Ascending aorta (tissue), 2 donors: Measurements from ENCODE around the gene PRKG2. TPM values are rescaled to one million over a fixed set of nuclear protein-coding genes. Genes with fewer than 3 reads are reported as not detected.
A peak's percentile ranks its signal among the peaks of the same experiment; 100 is the strongest.

Experiments
- DNase-seq, 2 donors: peaks; one replicate each; pipeline ENCODE4 v3.0.0-alpha.2; 2019; ENCODE audit warnings: low spot score in 2 of 2
- H3K27ac ChIP-seq, 2 donors: fragments of 200-600 bp; sonication (generic); one replicate each; pipeline ENCODE4 v1.5.1; 2016 to 2017; ENCODE audit warnings: mild to moderate bottlenecking in 1 of 2
- H3K27me3 ChIP-seq: fragments of 200-600 bp; sonication (generic); one replicate; pipeline ENCODE4 v1.5.1; 2017
- H3K36me3 ChIP-seq, 2 donors: fragments of 200-600 bp; sonication (generic); one replicate each; pipeline ENCODE4 v1.5.1; 2016
- H3K4me1 ChIP-seq, 2 donors: fragments of 200-600 bp; sonication (generic); one replicate each; pipeline ENCODE4 v1.5.1; 2016 to 2017; ENCODE audit warnings: mild to moderate bottlenecking in 1 of 2
- H3K4me3 ChIP-seq, 2 donors: fragments of 200-600 bp; sonication (generic); one replicate each; pipeline ENCODE4 v1.5.1; 2016 to 2017; ENCODE audit warnings: mild to moderate bottlenecking in 1 of 2
- H3K9me3 ChIP-seq, 2 donors: fragments of 200-600 bp; sonication (generic); one replicate each; pipeline ENCODE4 v1.5.1; 2016
- intact Hi-C: fragments of 100-400 bp; cut with DNase I; formaldehyde crosslinking; loops from one replicate; pipeline ENCODE4 v1.15.1; 2023
- total RNA-seq: library from RNA; depleted of rRNA; stranded (reverse); fragments of >200 nt; gene quantifications from one replicate; pipeline ENCODE4 v1.1.0, GENCODE V29; 2016
- TF ChIP-seq, protein P1 (sequence below), 3 experiments: fragments of 200-600 bp in 2 of 3; fragments of 450-650 bp in 1 of 3; sonication (generic) in 2 of 3; IDR thresholded peaks; one replicate each; pipeline ENCODE4 v1.5.1; 2016 to 2019; ENCODE audit warnings: antibody characterized with exemption in 3 of 3, mild to moderate bottlenecking in 1 of 3, moderate library complexity in 1 of 3

Gene PRKG2
- total RNA-seq, 1 donor from 2014 or later: not detected

DNA sequence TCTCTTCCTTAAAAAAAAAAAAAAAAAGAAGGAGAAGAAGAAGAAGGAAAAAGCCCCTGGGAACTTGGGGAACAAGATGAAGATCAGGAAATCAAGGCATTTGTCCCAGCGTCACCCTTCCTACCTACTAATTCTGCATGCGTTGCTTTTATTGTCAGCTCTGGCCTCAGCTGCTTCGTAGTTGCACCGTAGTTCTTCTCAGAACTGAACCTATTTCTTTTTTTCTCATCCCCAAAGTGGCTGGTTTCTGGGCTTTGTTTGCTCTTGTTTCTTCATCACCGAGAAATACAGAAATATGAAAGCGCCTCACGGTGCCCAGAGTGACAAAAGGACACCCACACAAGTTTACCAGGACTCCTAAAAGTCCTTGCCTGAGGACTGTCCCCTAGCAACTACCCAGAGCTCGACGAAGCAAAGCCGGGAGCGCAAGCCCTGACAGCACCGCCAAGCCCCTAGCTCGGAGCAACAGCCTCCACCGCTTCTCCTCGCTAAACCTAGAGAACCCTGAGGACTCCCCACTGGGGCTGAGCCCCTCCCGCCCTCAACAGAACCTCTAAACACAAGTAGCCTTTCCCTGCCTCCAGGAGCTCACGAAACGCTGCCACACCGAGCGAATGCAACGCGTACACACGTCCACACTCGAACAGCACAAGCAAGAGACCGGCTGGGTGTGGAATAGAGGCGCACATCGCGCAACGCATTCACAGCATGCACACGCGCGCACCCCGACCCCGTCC is 710 bp downstream of the PRKG2 start:
- no peak for DNase-seq
- no peaks in the 10 kb centered on the region for H3K27me3 ChIP-seq
- H3K9me3 ChIP-seq: no peaks in the 10 kb centered on the region
- peaks cover 0 to 4% of the 10 kb centered on the region in 2 donors for H3K4me1 ChIP-seq
- TF ChIP-seq, protein P1, sequence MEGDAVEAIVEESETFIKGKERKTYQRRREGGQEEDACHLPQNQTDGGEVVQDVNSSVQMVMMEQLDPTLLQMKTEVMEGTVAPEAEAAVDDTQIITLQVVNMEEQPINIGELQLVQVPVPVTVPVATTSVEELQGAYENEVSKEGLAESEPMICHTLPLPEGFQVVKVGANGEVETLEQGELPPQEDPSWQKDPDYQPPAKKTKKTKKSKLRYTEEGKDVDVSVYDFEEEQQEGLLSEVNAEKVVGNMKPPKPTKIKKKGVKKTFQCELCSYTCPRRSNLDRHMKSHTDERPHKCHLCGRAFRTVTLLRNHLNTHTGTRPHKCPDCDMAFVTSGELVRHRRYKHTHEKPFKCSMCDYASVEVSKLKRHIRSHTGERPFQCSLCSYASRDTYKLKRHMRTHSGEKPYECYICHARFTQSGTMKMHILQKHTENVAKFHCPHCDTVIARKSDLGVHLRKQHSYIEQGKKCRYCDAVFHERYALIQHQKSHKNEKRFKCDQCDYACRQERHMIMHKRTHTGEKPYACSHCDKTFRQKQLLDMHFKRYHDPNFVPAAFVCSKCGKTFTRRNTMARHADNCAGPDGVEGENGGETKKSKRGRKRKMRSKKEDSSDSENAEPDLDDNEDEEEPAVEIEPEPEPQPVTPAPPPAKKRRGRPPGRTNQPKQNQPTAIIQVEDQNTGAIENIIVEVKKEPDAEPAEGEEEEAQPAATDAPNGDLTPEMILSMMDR (IDR thresholded peaks at IDR 0.05): no peak
- H3K4me3 ChIP-seq: peak overlapping the region; percentile 58 to 67
- no peak overlapping the region for H3K27ac ChIP-seq
- intact Hi-C loops: no loop called here
- H3K36me3 ChIP-seq: no peaks in the 10 kb centered on the region

DNA sequence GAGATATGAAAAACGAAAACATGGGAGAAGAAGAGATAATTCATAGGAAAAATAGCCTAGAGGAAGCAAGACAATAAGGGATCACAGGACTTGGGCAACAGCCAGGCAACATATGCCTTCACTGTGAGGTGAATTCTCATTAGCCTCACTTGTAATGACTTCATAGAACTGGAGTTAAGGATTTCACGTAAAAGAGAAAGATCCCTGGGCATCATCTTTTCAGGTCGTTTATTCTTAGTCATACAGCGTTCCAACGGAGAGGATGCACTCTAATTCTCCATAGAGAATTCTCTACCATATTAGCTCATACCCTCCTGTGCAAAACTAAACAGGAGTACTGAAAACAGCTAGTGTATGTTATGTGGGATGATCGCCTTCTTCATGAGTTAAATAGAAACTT is 1.4 kb downstream of the PRKG2 start:
- Histone ChIP-seq H3K27me3 (no peaks in the 10 kb centered on the region), H3K9me3 (no peaks in the 10 kb centered on the region), H3K4me3 (no peak overlapping the region), H3K36me3 (no peaks in the 10 kb centered on the region), H3K27ac (no peak overlapping the region), H3K4me1 (peaks cover 0 to 4% of the 10 kb centered on the region in 2 donors)
- intact Hi-C loops: no loop called here
- TF ChIP-seq, protein P1 (IDR thresholded peaks at IDR 0.05): no peak
- DNase-seq: no peak

DNA sequence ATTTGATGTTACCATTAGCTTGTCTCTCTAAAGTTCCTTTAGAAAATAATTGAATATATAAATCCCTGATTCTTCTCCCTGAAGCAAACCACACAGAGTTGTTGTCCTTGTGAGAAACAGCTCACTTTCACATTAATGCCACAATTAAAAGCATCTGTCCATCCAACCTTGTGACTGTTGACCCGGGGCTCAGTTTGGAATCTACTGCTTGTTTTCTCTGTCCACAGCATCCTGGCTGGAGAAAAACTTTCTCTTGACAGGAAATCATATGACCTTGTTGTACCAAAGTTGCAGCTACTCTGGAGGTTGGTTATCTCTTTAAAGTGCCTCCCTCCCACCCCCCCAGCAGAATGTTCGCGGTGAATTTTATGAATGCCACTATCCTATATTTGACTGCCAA is 3.1 kb downstream of the PRKG2 start:
- no peaks in the 10 kb centered on the region for H3K36me3 ChIP-seq
- DNase-seq: no peak
- H3K27me3 ChIP-seq: no peaks in the 10 kb centered on the region
- H3K9me3 ChIP-seq: no peaks in the 10 kb centered on the region
- peaks cover 0 to 4% of the 10 kb centered on the region in 2 donors for H3K4me1 ChIP-seq
- H3K27ac ChIP-seq: no peak overlapping the region
- TF ChIP-seq, protein P1 (IDR thresholded peaks at IDR 0.05): no peak
- H3K4me3 ChIP-seq: no peak overlapping the region
- intact Hi-C loops: no loop called here

DNA sequence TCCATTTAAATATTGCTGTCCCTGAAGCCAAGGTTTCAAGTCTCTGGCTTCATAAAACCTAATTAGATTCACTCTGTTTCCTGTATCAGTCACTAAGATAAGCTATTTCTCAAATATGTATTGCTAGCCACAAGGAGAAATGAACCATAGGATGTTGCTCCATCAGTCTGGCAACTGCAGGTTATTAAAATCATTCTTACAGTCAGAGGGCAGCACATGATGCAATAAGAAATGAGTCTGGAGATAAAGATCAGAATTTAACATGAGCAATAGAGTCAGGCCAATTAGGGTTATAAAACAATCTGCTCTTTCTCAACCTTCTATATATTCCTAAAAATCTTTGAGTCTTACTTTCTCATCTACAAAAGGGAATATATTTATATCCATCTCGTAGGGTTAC is 7.2 kb downstream of the PRKG2 start:
- TF ChIP-seq, protein P1 (IDR thresholded peaks at IDR 0.05): no peak
- no peak overlapping the region for H3K4me3 ChIP-seq
- H3K27me3 ChIP-seq: no peaks in the 10 kb centered on the region
- H3K9me3 ChIP-seq: no peaks in the 10 kb centered on the region
- intact Hi-C loops: no loop called here
- DNase-seq: no peak
- no peaks in the 10 kb centered on the region for H3K36me3 ChIP-seq
- H3K27ac ChIP-seq: no peak overlapping the region
- no peaks in the 10 kb centered on the region for H3K4me1 ChIP-seq

DNA sequence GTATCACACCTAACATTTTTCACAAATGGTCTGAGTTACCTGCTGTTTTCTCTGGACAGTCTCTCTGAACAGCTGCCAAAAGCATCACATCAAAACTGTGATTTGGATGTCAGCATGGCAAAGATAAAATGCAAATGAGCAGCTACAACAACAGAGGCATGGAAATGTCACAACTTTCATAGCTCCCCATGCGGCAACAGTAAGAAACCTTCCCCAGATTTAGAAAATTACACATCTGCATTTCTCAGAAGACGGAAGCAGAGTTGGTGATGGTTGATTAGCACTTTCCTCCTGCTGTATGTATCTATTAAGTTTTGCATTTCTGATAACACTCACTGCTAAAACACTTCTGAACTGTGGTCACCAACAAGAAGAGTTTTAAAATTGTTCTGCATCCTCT is 9.7 kb downstream of the PRKG2 start:
- TF ChIP-seq, protein P1 (IDR thresholded peaks at IDR 0.05): no peak
- Histone ChIP-seq H3K4me1 (no peaks in the 10 kb centered on the region), H3K4me3 (no peak overlapping the region), H3K9me3 (no peaks in the 10 kb centered on the region), H3K36me3 (no peaks in the 10 kb centered on the region), H3K27me3 (no peaks in the 10 kb centered on the region), H3K27ac (no peak overlapping the region)
- no peak for DNase-seq
- intact Hi-C loops: no loop called here
